ENCODE measurements around the gene ADH4.
"Not testable (repeated sequence)": the region's sequence is repeated elsewhere in the genome, so short reads cannot be mapped to it uniquely, and the experiment has no call there.

Gene ADH4
- long read RNA-seq, donor 1, partial matches to known transcripts = 5 of 5 reads
- long read RNA-seq, donor 1, other reads (novel, unspliced or antisense) = 0 of 5 reads
- long read RNA-seq, donor 2 = 0 reads
- long read RNA-seq, donor 3 = 0 reads
- long read RNA-seq, donor 4 = 0 reads
- long read RNA-seq, donor 5, partial matches to known transcripts = 0 of 1 reads
- long read RNA-seq, donor 5, other reads (novel, unspliced or antisense) = 0 of 1 reads
- long read RNA-seq, donor 6 = 0 reads
- long read RNA-seq, donor 7 = 0 reads
- long read RNA-seq, donor 8 = 0 reads

- DNase-seq = no peak
Observed at GRCh38 chr4:99144070-99144469, at the start of gene ADH4. ADH4 (minus strand) TSS chr4:99144297; CDS start chr4:99144222, 75 bp downstream.

DNA sequence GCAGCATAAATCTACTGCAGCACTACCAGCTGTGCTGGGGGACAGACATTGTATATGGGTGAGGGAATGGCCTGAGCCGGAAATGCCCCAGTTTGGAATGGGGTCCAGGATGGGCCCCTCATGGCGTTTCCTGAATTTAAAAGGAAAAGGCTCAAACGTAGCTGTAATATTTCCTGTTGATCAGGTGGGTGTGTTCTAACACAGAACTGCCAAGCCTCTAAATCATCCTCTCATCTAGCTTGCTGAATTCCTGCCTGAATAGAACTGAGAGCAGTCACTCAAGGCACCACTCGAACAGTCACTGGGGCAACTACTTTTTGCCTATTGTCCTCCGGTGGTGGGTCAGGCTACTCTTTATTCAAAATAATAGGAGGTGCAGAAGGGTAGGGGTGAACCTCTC lies 46.2 kb upstream of the ADH4 start:
- DNase-seq = no peak

GRCh38 chr4:99189900-99190299 lies 45.8 kb upstream of the ADH4 start:
- not testable (repeated sequence) for DNase-seq

DNA sequence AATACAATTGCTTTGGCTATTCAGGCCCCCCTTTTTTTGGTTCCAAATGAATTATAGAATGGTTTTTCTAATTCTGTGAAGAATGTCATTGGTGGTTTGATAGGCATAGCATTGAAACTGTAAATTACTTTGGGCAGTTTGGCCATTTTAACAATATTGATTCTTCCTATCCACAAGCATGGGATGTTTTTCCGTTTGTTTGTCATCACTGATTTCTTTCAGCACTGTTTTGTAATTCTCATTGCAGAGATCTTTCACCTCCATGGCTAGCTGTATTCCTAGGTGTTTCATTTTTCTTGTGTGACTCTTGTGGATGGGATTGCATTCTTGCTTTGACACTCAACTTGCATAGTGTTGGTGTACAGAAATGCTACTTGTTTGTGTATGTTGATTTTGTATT lies 41.9 kb upstream of the ADH4 start:
- DNase-seq = no peak

GRCh38 chr4:99185581-99185980 lies 41.5 kb upstream of the ADH4 start:
- no peak for DNase-seq

GRCh38 chr4:99180382-99181070 lies 36.4 kb upstream of the ADH4 start:
- no peak for DNase-seq

- DNase-seq = no peak
Observed at GRCh38 chr4:99179626-99180025, 35.5 kb upstream of the ADH4 start.

GRCh38 chr4:99179178-99179577 lies 35.1 kb upstream of the ADH4 start:
- no peak for DNase-seq

- DNase-seq = no peak
Observed at GRCh38 chr4:99166544-99166943, 22.4 kb upstream of the ADH4 start.

DNA sequence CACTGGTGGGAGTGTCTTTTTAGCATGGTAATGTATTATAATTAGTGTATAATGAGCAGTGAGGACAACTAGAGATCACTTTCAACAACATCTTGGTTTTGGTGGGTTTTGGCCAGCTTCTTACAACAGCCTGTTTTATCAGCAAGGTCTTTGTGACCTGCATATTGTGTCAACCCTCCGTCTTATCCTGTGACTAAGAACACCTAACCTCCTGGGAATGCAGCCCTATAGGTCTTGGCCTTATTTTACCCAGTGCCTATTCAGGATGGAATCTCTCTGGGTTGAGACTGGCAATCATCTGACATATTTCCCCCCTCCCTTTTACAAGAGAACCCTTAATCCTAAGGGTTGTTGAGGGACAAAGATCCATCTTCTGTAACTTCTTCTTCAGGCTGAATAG lies 21.9 kb upstream of the ADH4 start:
- DNase-seq = no peak

GRCh38 chr4:99161373-99162099 lies 17.4 kb upstream of the ADH4 start:
- no peak for DNase-seq

DNA sequence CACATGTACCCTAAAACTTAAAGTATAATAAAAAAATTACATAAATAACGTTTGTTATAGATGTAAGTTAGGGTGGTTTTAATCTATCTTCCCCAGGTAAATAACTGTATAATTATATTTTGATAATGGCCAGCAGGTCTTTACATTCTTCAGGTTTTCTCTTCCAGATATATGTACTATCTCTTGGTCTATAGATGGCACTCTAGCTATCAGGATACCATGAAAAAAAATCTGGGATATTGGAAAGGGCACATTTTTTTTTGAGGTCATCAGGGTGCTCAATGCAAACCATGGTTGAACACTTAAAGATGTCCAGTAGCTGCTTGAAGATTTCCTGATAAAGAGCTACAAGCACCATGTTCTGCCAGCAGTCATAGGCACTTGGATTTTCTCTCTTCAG lies 15.6 kb upstream of the ADH4 start:
- no peak for DNase-seq

DNA sequence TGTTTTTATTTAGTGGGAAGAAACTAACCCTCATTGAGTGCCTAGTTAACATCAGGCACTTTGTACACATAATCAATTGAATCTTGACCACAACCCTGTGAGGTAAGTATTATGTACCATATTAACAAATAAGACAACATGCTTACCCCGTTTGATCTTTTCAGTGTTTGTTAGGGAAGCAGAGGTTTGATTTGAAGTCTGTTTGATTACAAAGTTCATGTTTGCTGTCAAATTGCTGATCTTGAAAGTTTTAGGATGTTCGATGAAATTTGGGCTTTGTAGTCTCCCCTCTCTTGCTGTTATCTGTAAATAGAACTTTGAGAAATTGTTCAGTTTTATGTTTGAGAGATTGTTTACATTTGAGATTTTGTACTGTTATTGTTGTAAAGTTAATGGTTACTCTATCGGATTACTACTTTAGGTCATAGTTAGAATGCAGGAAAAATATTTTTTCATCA lies 13.4 kb upstream of the ADH4 start:
- no peak for DNase-seq

DNA sequence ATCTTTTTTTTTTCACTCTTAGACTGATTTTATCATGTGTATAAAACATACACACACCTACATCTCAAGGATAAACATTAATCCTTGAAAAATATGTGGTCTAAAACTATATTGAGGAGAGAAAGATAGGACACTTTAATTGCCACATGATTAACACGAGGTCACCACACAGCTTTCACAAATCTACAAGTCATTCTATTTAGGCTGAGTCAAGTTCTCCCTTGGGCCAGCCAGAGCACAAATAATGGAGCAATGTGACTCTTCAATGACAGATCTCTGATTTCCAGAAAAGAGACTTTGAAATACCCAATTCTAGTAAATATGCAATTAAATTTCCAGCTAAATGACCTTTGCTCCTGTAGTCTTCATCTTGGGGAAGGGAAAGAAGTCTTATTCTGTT lies 12.9 kb upstream of the ADH4 start:
- no peak for DNase-seq

GRCh38 chr4:99154658-99155342 lies 10.7 kb upstream of the ADH4 start:
- no peak for DNase-seq

GRCh38 chr4:99151995-99152394 lies 7.9 kb upstream of the ADH4 start:
- no peak for DNase-seq

DNA sequence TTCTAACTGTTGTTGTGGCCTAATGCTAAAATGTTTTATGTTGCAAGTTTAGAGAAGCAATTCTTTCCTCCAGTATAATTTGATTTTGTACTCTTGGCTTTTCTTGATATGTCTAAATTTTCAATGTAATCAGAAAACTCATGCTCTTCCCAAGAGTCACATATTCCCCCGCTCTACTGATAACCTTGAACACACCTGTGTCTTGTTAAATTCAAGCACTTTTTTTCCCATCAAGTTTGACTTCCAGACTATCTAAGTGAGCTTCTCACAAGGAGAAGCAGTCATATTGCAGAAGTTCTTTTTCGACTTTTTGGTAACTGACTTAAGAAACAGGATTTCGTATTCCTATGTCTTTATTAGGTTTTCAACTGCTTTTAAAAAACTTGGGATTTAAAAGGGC lies 7.4 kb upstream of the ADH4 start:
- DNase-seq = no peak

DNA sequence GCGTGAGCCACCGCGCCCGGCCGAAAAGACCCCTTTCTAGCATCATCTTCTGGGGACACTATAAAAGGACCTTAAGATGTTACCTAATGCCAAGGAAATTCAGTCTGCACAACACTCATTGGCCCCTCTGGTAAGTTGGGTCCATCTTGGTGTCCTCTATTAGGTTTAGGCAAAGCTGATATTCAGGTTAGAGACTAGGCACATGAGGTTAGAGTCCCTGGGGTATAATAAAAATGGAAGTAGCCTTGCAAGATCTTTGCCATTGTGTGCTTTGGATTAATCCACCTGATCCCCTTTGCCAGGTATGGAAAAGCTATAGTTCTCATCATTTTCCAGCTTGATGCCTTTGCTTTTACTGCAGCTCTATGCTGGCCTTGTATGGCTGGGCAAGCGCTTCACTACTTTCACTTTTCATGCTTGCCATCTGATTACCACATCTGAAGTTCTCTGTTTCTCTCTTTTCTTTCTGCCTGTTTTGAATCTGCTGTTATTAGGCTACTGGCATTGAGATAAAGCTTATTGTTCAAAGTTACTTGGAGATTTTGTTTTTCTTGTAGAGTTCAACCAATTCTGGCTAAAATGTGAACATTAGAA lies 5.4 kb upstream of the ADH4 start:
- DNase-seq = no peak

- DNase-seq = no peak
Observed at GRCh38 chr4:99148550-99148949, 4.5 kb upstream of the ADH4 start.

DNA sequence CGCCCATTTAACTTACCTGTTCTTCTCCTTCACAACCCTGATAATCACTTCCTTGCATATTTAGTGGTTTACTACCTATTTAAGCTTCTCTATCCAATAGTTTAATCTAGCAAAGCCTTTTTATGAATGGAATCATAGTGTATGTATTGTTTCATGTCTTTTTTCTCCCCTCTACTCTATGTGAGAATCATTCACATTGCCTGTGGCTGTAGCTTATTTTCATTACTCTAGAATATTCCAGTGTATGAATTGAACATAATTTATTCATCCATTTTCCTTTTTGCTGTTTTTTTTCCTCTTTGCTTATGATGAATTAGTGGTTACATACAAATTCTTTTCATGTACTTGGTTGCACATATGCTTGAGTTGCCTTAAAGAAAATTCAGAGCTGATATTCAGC lies 490 bp upstream of the ADH4 start:
- no peak for DNase-seq

GRCh38 chr4:99136329-99136728 lies 7.8 kb downstream of the ADH4 start:
- no peak for DNase-seq

DNA sequence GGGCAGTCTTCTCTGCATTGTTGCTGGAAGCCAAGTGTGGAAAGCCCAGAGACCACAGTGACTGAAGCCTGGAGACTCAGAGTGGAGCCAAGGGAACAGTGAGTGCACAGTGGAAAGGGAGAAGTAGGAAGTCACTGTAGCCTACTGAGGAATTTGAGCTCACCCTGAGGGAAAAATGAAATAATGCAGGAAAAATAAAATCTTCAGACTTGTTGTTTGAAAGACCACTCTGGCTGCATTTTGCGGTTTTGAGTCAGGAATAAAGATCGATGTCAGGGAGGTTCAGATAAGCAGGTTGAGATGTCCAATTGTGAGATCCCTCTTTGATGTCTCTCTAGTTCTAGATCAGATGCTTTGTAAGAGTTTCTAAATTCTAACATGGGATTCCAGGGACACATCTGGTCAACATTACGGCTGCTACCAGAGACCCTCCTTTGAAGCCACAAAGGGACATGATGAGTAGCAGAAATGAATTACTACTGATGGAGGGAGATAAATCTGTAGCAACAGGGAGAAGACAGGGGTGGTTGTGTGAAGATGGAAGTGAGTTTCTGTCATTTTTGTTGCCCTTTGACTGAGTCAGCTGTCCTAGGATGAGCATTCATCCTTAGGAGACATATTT lies 8.4 kb downstream of the ADH4 start:
- no peak for DNase-seq

Measured in right kidney (tissue), 9 donors.